Activated CD4-positive, alpha-beta memory T cell treated with anti-CD3 and anti-CD28 coated beads for 36 hours (primary cell): ENCODE results near the gene EXOC4. TPM values are rescaled to one million over a fixed set of nuclear protein-coding genes. Genes with fewer than 3 reads are reported as not detected.
"Not testable (repeated sequence)": the region's sequence is repeated elsewhere in the genome, so short reads cannot be mapped to it uniquely, and the experiment has no call there.

Experiments
- CTCF ChIA-PET: fragments of 350-600 bp; sonication (Branson Sonifier 250); formaldehyde crosslinking; loops from one replicate; lab custom pipeline; 2021; ENCODE audit warnings: antibody characterized with exemption, inconsistent platforms; lab: Charles Lee
- POLR2A ChIA-PET: fragments of 350-600 bp; sonication (Branson Sonifier 250); formaldehyde crosslinking; loops from one replicate; lab custom pipeline; 2021; ENCODE audit warnings: antibody characterized with exemption; lab: Charles Lee
- DNase-seq: peaks from one replicate; pipeline ENCODE4 v3.0.0-alpha.2; 2020
- H3K27ac Mint-ChIP-seq: one replicate; pipeline ENCODE4 v1.8.0; 2021; ENCODE audit warnings: mixed read lengths
- H3K27me3 Mint-ChIP-seq: one replicate; pipeline ENCODE4 v1.8.0; 2021; ENCODE audit warnings: mixed read lengths
- H3K36me3 Mint-ChIP-seq: one replicate; pipeline ENCODE4 v1.8.0; 2021; ENCODE audit warnings: mixed read lengths
- H3K4me1 Mint-ChIP-seq: one replicate; pipeline ENCODE4 v1.8.0; 2021; ENCODE audit warnings: low read depth, mixed read lengths
- H3K4me3 Mint-ChIP-seq: one replicate; pipeline ENCODE4 v1.8.0; 2021; ENCODE audit warnings: mild to moderate bottlenecking, mixed read lengths
- H3K9me3 Mint-ChIP-seq: one replicate; pipeline ENCODE4 v1.8.0; 2021; ENCODE audit warnings: mixed read lengths
- intact Hi-C: fragments of 100-400 bp; cut with micrococcal nuclease; formaldehyde crosslinking; loops from one replicate; pipeline ENCODE4 v1.15.1; 2023
- total RNA-seq, 2 experiments: library from RNA; stranded (reverse); gene quantifications; one replicate each; pipeline ENCODE4 v1.2.3, GENCODE V29; 2021

The EXOC4 gene
- total RNA-seq, 2 experiments from 2014 or later: 55.8 to 60.8 TPM

GRCh38 chr7:133633055-133633454, 380.2 kb downstream of the EXOC4 start:
- Mint-ChIP-seq H3K4me3 (no peak overlapping the region), H3K27me3 (no peaks in the 10 kb centered on the region), H3K4me1 (peaks cover 3% of the 10 kb centered on the region), H3K27ac (no peak overlapping the region), H3K36me3 (peaks cover 44% of the 10 kb centered on the region), H3K9me3 (peaks cover 4% of the 10 kb centered on the region)
- intact Hi-C loops: no loop called here
- no peak for DNase-seq
- ChIA-PET POLR2A (no interaction called here), CTCF (no interaction called here)

GRCh38 chr7:133635541-133635940, 382.7 kb downstream of the EXOC4 start:
- Mint-ChIP-seq H3K27ac (no peak overlapping the region), H3K36me3 (peaks cover 25% of the 10 kb centered on the region), H3K9me3 (peaks cover 4% of the 10 kb centered on the region), H3K4me3 (no peak overlapping the region), H3K27me3 (no peaks in the 10 kb centered on the region), H3K4me1 (peaks cover 3% of the 10 kb centered on the region)
- no peak for DNase-seq
- POLR2A ChIA-PET: no interaction called here
- CTCF ChIA-PET: no interaction called here
- intact Hi-C loops: no loop called here

- Mint-ChIP-seq H3K36me3 (peaks cover 23% of the 10 kb centered on the region), H3K4me1 (no peaks in the 10 kb centered on the region), H3K4me3 (no peak overlapping the region), H3K27me3 (no peaks in the 10 kb centered on the region), H3K9me3 (peaks cover 5% of the 10 kb centered on the region), H3K27ac (no peak overlapping the region)
- POLR2A ChIA-PET: no interaction called here
- CTCF ChIA-PET: no interaction called here
- intact Hi-C loops: no loop called here
- DNase-seq: no peak
These were observed 386.0 kb downstream of the EXOC4 start for GRCh38 chr7:133638857-133639256.

- intact Hi-C loops: no loop called here
- no peaks in the 10 kb centered on the region for H3K4me1 Mint-ChIP-seq
- H3K27ac Mint-ChIP-seq: no peak overlapping the region
- ChIA-PET CTCF (no interaction called here), POLR2A (no interaction called here)
- H3K9me3 Mint-ChIP-seq: peaks cover 5% of the 10 kb centered on the region
- peaks cover 17% of the 10 kb centered on the region for H3K36me3 Mint-ChIP-seq
- no peak overlapping the region for H3K4me3 Mint-ChIP-seq
- no peak for DNase-seq
- no peaks in the 10 kb centered on the region for H3K27me3 Mint-ChIP-seq
These were observed 388.6 kb downstream of the EXOC4 start for GRCh38 chr7:133641436-133641835.

- Mint-ChIP-seq H3K4me3 (no peak overlapping the region), H3K27me3 (no peaks in the 10 kb centered on the region), H3K36me3 (peaks cover 17% of the 10 kb centered on the region), H3K9me3 (peaks cover 5% of the 10 kb centered on the region), H3K4me1 (no peaks in the 10 kb centered on the region), H3K27ac (no peak overlapping the region)
- ChIA-PET CTCF (no interaction called here), POLR2A (no interaction called here)
- intact Hi-C loops: no loop called here
- DNase-seq: no peak
These were observed 390.0 kb downstream of the EXOC4 start for GRCh38 chr7:133642907-133643306.

- not testable (repeated sequence) for H3K9me3 Mint-ChIP-seq
These were observed 390.8 kb downstream of the EXOC4 start for GRCh38 chr7:133643652-133644051.

GRCh38 chr7:133645884-133646391, 393.1 kb downstream of the EXOC4 start:
- Mint-ChIP-seq H3K27ac (no peak overlapping the region), H3K27me3 (no peaks in the 10 kb centered on the region), H3K9me3 (peaks cover 5% of the 10 kb centered on the region), H3K4me1 (no peaks in the 10 kb centered on the region), H3K36me3 (peaks cover 16% of the 10 kb centered on the region), H3K4me3 (no peak overlapping the region)
- POLR2A ChIA-PET: no interaction called here
- CTCF ChIA-PET: interaction anchor here (0.6 kb wide), 1 partner anchor 100 kb away, joined by 3 read pairs; no protein-coding TSS in a partner anchor
- intact Hi-C loops: no loop called here
- DNase-seq: no peak

More at GRCh38 chr7:133643652-133644051, 390.8 kb downstream of the EXOC4 start:
- H3K4me1 Mint-ChIP-seq, POLR2A ChIA-PET, DNase-seq, intact Hi-C loops, H3K4me3 Mint-ChIP-seq, H3K27ac Mint-ChIP-seq, H3K27me3 Mint-ChIP-seq: not testable (repeated sequence)
- CTCF ChIA-PET: interaction anchor here (0.6 kb wide), 1 partner anchor 14 kb away, joined by 4 read pairs; no protein-coding TSS in a partner anchor
- peaks cover 17% of the 10 kb centered on the region for H3K36me3 Mint-ChIP-seq

- ChIA-PET CTCF (no interaction called here), POLR2A (no interaction called here)
- Mint-ChIP-seq H3K4me3 (no peak overlapping the region), H3K27ac (no peak overlapping the region), H3K4me1 (no peaks in the 10 kb centered on the region), H3K27me3 (no peaks in the 10 kb centered on the region), H3K9me3 (peaks cover 5% of the 10 kb centered on the region), H3K36me3 (peaks cover 16% of the 10 kb centered on the region)
- no peak for DNase-seq
- intact Hi-C loops: no loop called here
These were observed 393.8 kb downstream of the EXOC4 start for GRCh38 chr7:133646472-133647315.

- no peak overlapping the region for H3K4me3 Mint-ChIP-seq
- DNase-seq: no peak
- ChIA-PET CTCF (interaction anchor here (0.5 kb wide), 1 partner anchor 31 kb away, joined by 4 read pairs; no protein-coding TSS in a partner anchor), POLR2A (no interaction called here)
- no peaks in the 10 kb centered on the region for H3K4me1 Mint-ChIP-seq
- H3K9me3 Mint-ChIP-seq: no peaks in the 10 kb centered on the region
- intact Hi-C loops: no loop called here
- H3K27me3 Mint-ChIP-seq: no peaks in the 10 kb centered on the region
- no peaks in the 10 kb centered on the region for H3K36me3 Mint-ChIP-seq
- no peak overlapping the region for H3K27ac Mint-ChIP-seq
These were observed 396.7 kb downstream of the EXOC4 start for GRCh38 chr7:133649593-133649992.

- CTCF ChIA-PET: interaction anchor here (0.5 kb wide), 1 partner anchor 31 kb away, joined by 4 read pairs; no protein-coding TSS in a partner anchor
- DNase-seq: no peak
- POLR2A ChIA-PET: no interaction called here
- Mint-ChIP-seq H3K4me1 (no peaks in the 10 kb centered on the region), H3K27me3 (no peaks in the 10 kb centered on the region), H3K4me3 (no peak overlapping the region), H3K36me3 (no peaks in the 10 kb centered on the region), H3K9me3 (no peaks in the 10 kb centered on the region), H3K27ac (no peak overlapping the region)
- intact Hi-C loops: no loop called here
These were observed 397.2 kb downstream of the EXOC4 start for GRCh38 chr7:133650069-133650468.

- H3K27ac Mint-ChIP-seq: no peak overlapping the region
- DNase-seq: no peak
- no peak overlapping the region for H3K4me3 Mint-ChIP-seq
- H3K9me3 Mint-ChIP-seq: no peaks in the 10 kb centered on the region
- POLR2A ChIA-PET: no interaction called here
- no peaks in the 10 kb centered on the region for H3K4me1 Mint-ChIP-seq
- intact Hi-C loops: no loop called here
- H3K36me3 Mint-ChIP-seq: no peaks in the 10 kb centered on the region
- no peaks in the 10 kb centered on the region for H3K27me3 Mint-ChIP-seq
- CTCF ChIA-PET: no interaction called here
These were observed 397.8 kb downstream of the EXOC4 start for GRCh38 chr7:133650487-133651300.

- Mint-ChIP-seq H3K4me3 (no peak overlapping the region), H3K36me3 (no peaks in the 10 kb centered on the region), H3K27ac (no peak overlapping the region), H3K4me1 (no peaks in the 10 kb centered on the region), H3K27me3 (no peaks in the 10 kb centered on the region), H3K9me3 (no peaks in the 10 kb centered on the region)
- POLR2A ChIA-PET: no interaction called here
- intact Hi-C loops: no loop called here
- CTCF ChIA-PET: no interaction called here
- DNase-seq: no peak
These were observed 399.7 kb downstream of the EXOC4 start for GRCh38 chr7:133652547-133652946.
